Endothelial cell of umbilical vein (primary cell): Measurements from ENCODE around the gene DNAAF3. TPM values are rescaled to one million over a fixed set of nuclear protein-coding genes. Genes with fewer than 3 reads are reported as not detected.

Experiments
- BruUV-seq: library from RNA; stranded (reverse); fragments of 400-500 nt; replicated peaks from 2 replicates; lab custom pipeline; 2021; lab: Mats Ljungman, UMichigan
- CTCF ChIA-PET: fragments of 300-600, 350-600 bp; sonication (Branson Sonifier 250); formaldehyde crosslinking; loops from one replicate; lab custom pipeline; 2021; ENCODE audit warnings: antibody characterized with exemption, inconsistent platforms; lab: Charles Lee
- POLR2A ChIA-PET: fragments of 300-600, 350-600 bp; sonication (Branson Sonifier 250); formaldehyde crosslinking; loops from one replicate; lab custom pipeline; 2021; ENCODE audit warnings: antibody characterized with exemption, inconsistent platforms; lab: Charles Lee
- DNase-seq: peaks from one replicate; pipeline ENCODE4 v3.0.0-alpha.2; 2011; ENCODE audit warnings: low read depth, low spot score
- FAIRE-seq: peaks from 2 replicates; lab custom pipeline; 2011; peaks lifted over from hg19 to GRCh38; lab: Jason Lieb, UNC
- H2AFZ ChIP-seq: 2 replicates; pipeline ENCODE4 v1.6.0; 2012; ENCODE audit warnings: low read depth, low read length, control low read depth, inconsistent platforms
- H3K27ac ChIP-seq: 2 replicates; pipeline ENCODE4 v1.5.1; 2011; ENCODE audit warnings: low read depth, mild to moderate bottlenecking, control low read depth, low read length, moderate library complexity; ENCODE audit not compliant: insufficient read depth
- H3K27me3 ChIP-seq, 2 experiments: 2 replicates each; pipeline versions ENCODE4 v1.6.0 to v1.6.1; 2011; ENCODE audit warnings: low read length in 2 of 2, mixed read lengths in 1 of 2; ENCODE audit not compliant: control insufficient read depth in 2 of 2, insufficient read depth in 2 of 2
- H3K36me3 ChIP-seq, 2 experiments: 2 replicates in 1 of 2; 3 replicates in 1 of 2; pipeline ENCODE4 v1.5.1; 2011; ENCODE audit warnings: low read length in 2 of 2, mild to moderate bottlenecking in 1 of 2, moderate library complexity in 1 of 2; ENCODE audit not compliant: control insufficient read depth in 2 of 2, insufficient read depth in 2 of 2; ENCODE audit errors: extremely low read depth in 1 of 2
- H3K4me1 ChIP-seq: 3 replicates; pipeline ENCODE4 v1.5.1; 2011; ENCODE audit warnings: mild to moderate bottlenecking, low read length; ENCODE audit not compliant: control insufficient read depth, insufficient read depth; ENCODE audit errors: extremely low read depth
- H3K4me2 ChIP-seq: 2 replicates; pipeline ENCODE4 v1.6.1; 2011; ENCODE audit warnings: low read length, control low read depth, mixed read lengths; ENCODE audit not compliant: insufficient read depth
- H3K4me3 ChIP-seq, 3 experiments: fragments of 200-600 bp in 1 of 3; sonication (generic), shearing (Covaris generic) in 1 of 3; replicated peaks in 1 of 3; 2 replicates each; pipeline ENCODE4 v1.5.1; 2011 to 2016; ENCODE audit warnings: control low read depth in 3 of 3, low read length in 3 of 3, mild to moderate bottlenecking in 2 of 3, inconsistent platforms in 1 of 3, low read depth in 1 of 3, moderate library complexity in 1 of 3; ENCODE audit not compliant: insufficient read depth in 1 of 3
- H3K79me2 ChIP-seq: 2 replicates; pipeline ENCODE4 v1.6.0; 2012; ENCODE audit warnings: low read length, inconsistent platforms; ENCODE audit not compliant: control insufficient read depth, insufficient read depth
- H3K9ac ChIP-seq: replicated peaks from 2 replicates; pipeline ENCODE3; 2011; ENCODE audit warnings: low read length, control low read depth; ENCODE audit not compliant: insufficient read depth; ENCODE audit errors: extremely low read depth
- H3K9me1 ChIP-seq: replicated peaks from 3 replicates; pipeline ENCODE4 v1.6.0; 2011; ENCODE audit warnings: mild to moderate bottlenecking, low read length; ENCODE audit not compliant: control insufficient read depth, insufficient read depth; ENCODE audit errors: extremely low read depth
- H3K9me3 ChIP-seq: replicated peaks from 2 replicates; pipeline ENCODE4 v1.5.1; 2012; ENCODE audit warnings: low read length, inconsistent platforms; ENCODE audit not compliant: control insufficient read depth, insufficient read depth
- H4K20me1 ChIP-seq: replicated peaks from 2 replicates; pipeline ENCODE3; 2011; ENCODE audit warnings: mild to moderate bottlenecking, low read length; ENCODE audit not compliant: control insufficient read depth, insufficient read depth; ENCODE audit errors: extremely low read depth
- CTCF ChIP-seq, 2 donors: IDR thresholded peaks; 1 replicate in 1 of 2; 2 replicates in 1 of 2; pipeline ENCODE4 v1.5.1; 2011; ENCODE audit warnings: low read length in 2 of 2, mild to moderate bottlenecking in 2 of 2, moderate library complexity in 2 of 2, control low read depth in 1 of 2, inconsistent platforms in 1 of 2, low read depth in 1 of 2; ENCODE audit not compliant: insufficient read depth in 1 of 2; ENCODE audit errors: extremely low read depth in 1 of 2
- EZH2 ChIP-seq: IDR thresholded peaks from 2 replicates; pipeline ENCODE4 v1.6.1; 2012; ENCODE audit warnings: borderline replicate concordance, low read depth, mild to moderate bottlenecking, moderate library complexity, low read length, inconsistent platforms; ENCODE audit not compliant: severe bottlenecking
- FOS ChIP-seq: IDR thresholded peaks from 2 replicates; pipeline ENCODE4 v1.6.1; 2011; ENCODE audit warnings: mild to moderate bottlenecking, low read length, moderate library complexity, borderline replicate concordance; ENCODE audit not compliant: insufficient read depth
- JUN ChIP-seq: IDR thresholded peaks from 2 replicates; pipeline ENCODE4 v1.6.1; 2011; ENCODE audit warnings: borderline replicate concordance, low read depth; ENCODE audit not compliant: insufficient read length, insufficient read depth
- dilution Hi-C: fragments of 300-500 bp; cut with MboI; formaldehyde crosslinking; loops from one replicate; pipeline ENCODE4 v1.15.0; 2019; ENCODE audit warnings: low sequenced_read_pairs; ENCODE audit not compliant: extremely low pct_ligation_motif_present
- intact Hi-C: fragments of 100-400 bp; cut with micrococcal nuclease; formaldehyde crosslinking; loops from one replicate; pipeline ENCODE4 v1.10.0; 2022
- polyA plus RNA-seq, 4 experiments: library from polyadenylated mRNA; depleted of rRNA in 3 of 4; stranded (reverse) in 3 of 4; unstranded in 1 of 4; fragments of >200 nt; gene quantifications; 2 replicates each; pipeline versions ENCODE4 v1.2.1 to v1.2.3, GENCODE V29; 2011 to 2012; ENCODE audit warnings: missing spikeins in 1 of 4
- total RNA-seq: library from RNA; stranded (reverse); gene quantifications from 2 replicates; pipeline ENCODE4 v1.2.3, GENCODE V29; 2021

Gene DNAAF3
- total and polyA plus RNA-seq, 2 donors (not counting 3 experiments of a cell fraction or from before 2014, with no cell fraction given), result 0.62 to 0.75 TPM

GRCh38 chr19:55165952-55166529, 372 bp downstream of the DNAAF3 start:
- TF ChIP-seq CTCF (IDR thresholded peaks at IDR 0.05; ENCODE audit: extremely low read depth in 1 of 2, insufficient read depth in 1 of 2, low read depth in 1 of 2, low read length in 2 of 2) (peak; percentile 59 to 84), JUN (no peak)
- H3K27ac ChIP-seq, result no peak overlapping the region
- DNase-seq, result peak; percentile 66
- H3K9me1 ChIP-seq, result no peaks in the 10 kb centered on the region
- no peaks in the 10 kb centered on the region for H3K9me3 ChIP-seq
- peaks cover 15 to 17% of the 10 kb centered on the region in 2 experiments for H3K27me3 ChIP-seq
- no peak for FAIRE-seq
- H3K4me1 ChIP-seq, result no peaks in the 10 kb centered on the region
- H2AFZ ChIP-seq, result peak overlapping the region; percentile 74
- peak overlapping the region; percentile 36 for H3K4me2 ChIP-seq
- ChIA-PET POLR2A (no interaction called here), CTCF (interaction anchor here (0.6 to 1.9 kb wide), 15 partner anchors 8 to 301 kb away, joined by 3 to 16 read pairs (median 4); partner anchors contain the start of genes PPP1R12C, PPP6R1, SYT5 and TNNI3)
- H3K36me3 ChIP-seq, result no peaks in the 10 kb centered on the region
- no peaks in the 10 kb centered on the region for H3K79me2 ChIP-seq
- dilution Hi-C loops (no loop called here), intact Hi-C loops (loop anchor here (1.0 to 5.0 kb wide), 4 partner anchors 51 to 439 kb away; partner anchors contain the start of genes KMT5C, PPP6R1 and ZNF865)
- peak overlapping the region in 2 of 3 experiments; percentile 25 to 52 for H3K4me3 ChIP-seq
- H3K9ac ChIP-seq, result no peak overlapping the region
- no TSS peak for BruUV-seq
- H4K20me1 ChIP-seq, result no peaks in the 10 kb centered on the region

- Histone ChIP-seq H3K36me3 (no peaks in the 10 kb centered on the region), H2AFZ (no peak overlapping the region), H3K9me1 (no peaks in the 10 kb centered on the region), H3K4me1 (no peaks in the 10 kb centered on the region), H3K27ac (no peak overlapping the region), H3K27me3 (peaks cover 10 to 12% of the 10 kb centered on the region in 2 experiments), H4K20me1 (no peaks in the 10 kb centered on the region), H3K79me2 (no peaks in the 10 kb centered on the region), H3K9me3 (no peaks in the 10 kb centered on the region), H3K4me3 (no peak overlapping the region), H3K4me2 (no peak overlapping the region), H3K9ac (no peak overlapping the region)
- FAIRE-seq (no peak), DNase-seq (no peak)
- POLR2A ChIA-PET, result no interaction called here
- peak; percentile 65 for TF ChIP-seq EZH2
- TF ChIP-seq FOS, result no peak
- CTCF ChIA-PET, result interaction anchor here (2.7 to 4.6 kb wide), 2 partner anchors 11 to 19 kb away, joined by 18 to 64 read pairs; no protein-coding TSS in a partner anchor
- intact Hi-C loops (no loop called here), dilution Hi-C loops (no loop called here)
- BruUV-seq, result no TSS peak
Observed at GRCh38 chr19:55161571-55162322, 4.7 kb downstream of the DNAAF3 start.
